WTC11 (cell line): ENCODE data around the gene OSBPL5. TPM values are rescaled to one million over a fixed set of nuclear protein-coding genes. Genes with fewer than 3 reads are reported as not detected.
A peak's percentile ranks its signal among the peaks of the same experiment; 100 is the strongest.

Source experiments
- ATAC-seq: fragments of 200-7000 bp; cut with Tn5 transposase; 2 replicates; pipeline ENCODE4 v1.10.0; 2021; ENCODE audit warnings: mild to moderate bottlenecking, moderate library complexity
- CTCF ChIA-PET: fragments of 300-600 bp; sonication (Branson Sonifier 250); formaldehyde crosslinking; loops from one replicate; lab custom pipeline; 2021; ENCODE audit warnings: antibody characterized with exemption; lab: Charles Lee
- POLR2A ChIA-PET: fragments of 350-600 bp; sonication (Branson Sonifier 250); formaldehyde crosslinking; loops from one replicate; lab custom pipeline; 2021; ENCODE audit warnings: antibody characterized with exemption; lab: Charles Lee
- DNase-seq: peaks from one replicate; pipeline ENCODE4 v3.0.0; 2021; ENCODE audit warnings: low spot score
- H3K27ac Mint-ChIP-seq: 2 replicates; pipeline ENCODE4 v1.8.0; 2021; ENCODE audit warnings: mixed read lengths
- H3K27me3 Mint-ChIP-seq: 2 replicates; pipeline ENCODE4 v1.8.0; 2021; ENCODE audit warnings: low read depth, mild to moderate bottlenecking, moderate library complexity, mixed read lengths
- H3K36me3 Mint-ChIP-seq: 2 replicates; pipeline ENCODE4 v1.8.0; 2021; ENCODE audit warnings: mixed read lengths
- H3K4me1 Mint-ChIP-seq: 2 replicates; pipeline ENCODE4 v1.8.0; 2022; ENCODE audit warnings: mixed read lengths
- H3K4me3 Mint-ChIP-seq: 2 replicates; pipeline ENCODE4 v1.8.0; 2021; ENCODE audit warnings: mild to moderate bottlenecking, moderate library complexity, mixed read lengths
- H3K9me3 Mint-ChIP-seq: 2 replicates; pipeline ENCODE4 v1.8.0; 2021; ENCODE audit warnings: mixed read lengths
- E2F1 ChIP-seq: sonication (generic); formaldehyde crosslinking; IDR thresholded peaks from 2 replicates; pipeline ENCODE4 v1.8.0; 2022; ENCODE audit warnings: mild to moderate bottlenecking, missing genetic modification reagents
- ELF4 ChIP-seq: sonication (generic); formaldehyde crosslinking; IDR thresholded peaks from 2 replicates; pipeline ENCODE4 v1.8.1; 2022; ENCODE audit warnings: low read depth, mild to moderate bottlenecking, moderate library complexity, missing genetic modification reagents
- FOXJ3 ChIP-seq: sonication (generic); formaldehyde crosslinking; IDR thresholded peaks from 2 replicates; pipeline ENCODE4 v1.9.0; 2021; ENCODE audit warnings: missing genetic modification reagents, mild to moderate bottlenecking, borderline replicate concordance
- GTF2I ChIP-seq: fragments of 250-450 bp; sonication (Bioruptor Pico); conservative IDR thresholded peaks from 2 replicates; pipeline ENCODE4 v1.4.0; 2021; ENCODE audit warnings: mild to moderate bottlenecking
- JUN ChIP-seq: sonication (generic); formaldehyde crosslinking; IDR thresholded peaks from 2 replicates; pipeline ENCODE4 v1.8.0; 2023; ENCODE audit warnings: mild to moderate bottlenecking, missing genetic modification reagents
- KAT7 ChIP-seq: sonication (generic); formaldehyde crosslinking; IDR thresholded peaks from 2 replicates; pipeline ENCODE4 v1.8.1; 2023; ENCODE audit warnings: missing genetic modification reagents, mild to moderate bottlenecking, borderline replicate concordance
- NFE2L1 ChIP-seq: sonication (generic); formaldehyde crosslinking; IDR thresholded peaks from 2 replicates; pipeline ENCODE4 v1.8.1; 2023; ENCODE audit warnings: missing genetic modification reagents
- TEAD1 ChIP-seq: sonication (generic); formaldehyde crosslinking; IDR thresholded peaks from 2 replicates; pipeline ENCODE4 v1.8.0; 2022; ENCODE audit warnings: mild to moderate bottlenecking, missing genetic modification reagents
- ZNF416 ChIP-seq: fragments of 250-450 bp; sonication (Bioruptor Pico); IDR thresholded peaks from 2 replicates; pipeline ENCODE4 v1.9.0; 2021; ENCODE audit warnings: mild to moderate bottlenecking, inconsistent platforms
- ZNF512 ChIP-seq: sonication (generic); formaldehyde crosslinking; IDR thresholded peaks from 2 replicates; pipeline ENCODE4 v1.8.1; 2022; ENCODE audit warnings: missing genetic modification reagents, borderline replicate concordance
- ZNF532 ChIP-seq: fragments of 250-450 bp; sonication (Bioruptor Pico); IDR thresholded peaks from 2 replicates; pipeline ENCODE4 v1.9.0; 2021; ENCODE audit warnings: mild to moderate bottlenecking, borderline replicate concordance
- total RNA-seq: library from RNA; stranded (reverse); gene quantifications from 3 replicates; pipeline ENCODE4 v1.2.3, GENCODE V29; 2021
- TF ChIP-seq, protein P1 (sequence below): sonication (generic); formaldehyde crosslinking; IDR thresholded peaks from 2 replicates; pipeline ENCODE4 v1.8.1; 2023; ENCODE audit warnings: mild to moderate bottlenecking, missing genetic modification reagents, moderate library complexity
- TF ChIP-seq, protein P2 (sequence below): sonication (generic); formaldehyde crosslinking; IDR thresholded peaks from 2 replicates; pipeline ENCODE4 v1.8.1; 2023; ENCODE audit warnings: mild to moderate bottlenecking, missing genetic modification reagents
- TF ChIP-seq, protein P3 (sequence below): sonication (generic); formaldehyde crosslinking; IDR thresholded peaks from 2 replicates; pipeline ENCODE4 v1.8.0; 2022; ENCODE audit warnings: mild to moderate bottlenecking, missing genetic modification reagents
- TF ChIP-seq, protein P4 (sequence below): fragments of 250-450 bp; sonication (Bioruptor Pico); IDR thresholded peaks from 2 replicates; pipeline ENCODE4 v1.8.0; 2021; ENCODE audit warnings: mild to moderate bottlenecking

Gene OSBPL5
- total RNA-seq, 1 experiment from 2014 or later, result 17.7 TPM

DNA sequence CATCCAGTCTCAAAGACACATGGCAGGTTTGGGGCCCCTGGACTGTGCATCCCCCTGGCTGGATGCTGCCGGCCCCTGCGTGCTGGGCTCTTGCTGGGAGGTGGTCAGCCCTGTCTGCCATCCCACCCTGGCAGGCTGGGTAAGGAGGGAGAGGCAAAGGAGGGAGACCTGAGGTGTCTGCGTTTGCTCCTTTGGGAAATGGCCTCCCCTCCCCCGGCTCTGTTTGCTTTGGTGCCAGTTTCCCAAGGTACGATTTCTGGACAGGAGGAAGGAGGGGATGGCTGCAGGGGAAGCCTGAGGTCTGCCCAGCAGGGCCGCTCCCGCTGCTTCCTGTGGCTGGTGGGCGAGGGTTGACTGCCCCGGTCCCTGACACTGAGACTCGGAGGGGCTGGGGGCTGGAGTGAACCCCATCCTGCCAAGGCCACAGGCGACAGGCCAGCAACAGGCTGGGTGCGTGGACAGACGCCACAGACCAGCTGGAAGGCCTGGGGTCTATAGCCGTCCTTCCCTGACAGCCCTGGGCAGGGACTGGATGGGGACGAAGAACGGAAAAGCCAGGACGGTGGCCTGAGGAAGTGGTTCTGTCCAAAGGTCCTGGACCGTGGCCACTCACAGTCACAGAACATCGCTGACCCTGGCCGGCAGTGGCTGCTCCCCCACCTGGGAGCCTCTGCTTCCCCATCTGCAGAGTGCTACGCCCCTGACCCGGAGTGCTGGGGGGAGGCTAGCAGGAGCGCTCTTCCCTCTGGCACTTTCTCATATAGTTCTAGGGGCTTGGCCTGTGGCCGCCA lies 38.0 kb downstream of the OSBPL5 start:
- Mint-ChIP-seq H3K27me3 (no peaks in the 10 kb centered on the region), H3K9me3 (peaks cover 3% of the 10 kb centered on the region), H3K36me3 (no peaks in the 10 kb centered on the region), H3K4me3 (no peak overlapping the region), H3K27ac (no peak overlapping the region), H3K4me1 (no peaks in the 10 kb centered on the region)
- no peak for TF ChIP-seq ZNF532 (CRISPR knock-in tag)
- TF ChIP-seq, protein P1, sequence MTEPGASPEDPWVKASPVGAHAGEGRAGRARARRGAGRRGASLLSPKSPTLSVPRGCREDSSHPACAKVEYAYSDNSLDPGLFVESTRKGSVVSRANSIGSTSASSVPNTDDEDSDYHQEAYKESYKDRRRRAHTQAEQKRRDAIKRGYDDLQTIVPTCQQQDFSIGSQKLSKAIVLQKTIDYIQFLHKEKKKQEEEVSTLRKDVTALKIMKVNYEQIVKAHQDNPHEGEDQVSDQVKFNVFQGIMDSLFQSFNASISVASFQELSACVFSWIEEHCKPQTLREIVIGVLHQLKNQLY (CRISPR knock-in tag), result no peak
- TF ChIP-seq, protein P2, sequence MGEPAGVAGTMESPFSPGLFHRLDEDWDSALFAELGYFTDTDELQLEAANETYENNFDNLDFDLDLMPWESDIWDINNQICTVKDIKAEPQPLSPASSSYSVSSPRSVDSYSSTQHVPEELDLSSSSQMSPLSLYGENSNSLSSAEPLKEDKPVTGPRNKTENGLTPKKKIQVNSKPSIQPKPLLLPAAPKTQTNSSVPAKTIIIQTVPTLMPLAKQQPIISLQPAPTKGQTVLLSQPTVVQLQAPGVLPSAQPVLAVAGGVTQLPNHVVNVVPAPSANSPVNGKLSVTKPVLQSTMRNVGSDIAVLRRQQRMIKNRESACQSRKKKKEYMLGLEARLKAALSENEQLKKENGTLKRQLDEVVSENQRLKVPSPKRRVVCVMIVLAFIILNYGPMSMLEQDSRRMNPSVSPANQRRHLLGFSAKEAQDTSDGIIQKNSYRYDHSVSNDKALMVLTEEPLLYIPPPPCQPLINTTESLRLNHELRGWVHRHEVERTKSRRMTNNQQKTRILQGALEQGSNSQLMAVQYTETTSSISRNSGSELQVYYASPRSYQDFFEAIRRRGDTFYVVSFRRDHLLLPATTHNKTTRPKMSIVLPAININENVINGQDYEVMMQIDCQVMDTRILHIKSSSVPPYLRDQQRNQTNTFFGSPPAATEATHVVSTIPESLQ, result no peak
- no peak for TF ChIP-seq TEAD1
- TF ChIP-seq ZNF512, result no peak
- no peak for TF ChIP-seq NFE2L1 (CRISPR knock-in tag)
- no peak for TF ChIP-seq FOXJ3
- TF ChIP-seq ZNF416 (CRISPR knock-in tag), result no peak
- TF ChIP-seq ELF4 (CRISPR knock-in tag), result no peak
- no peak for TF ChIP-seq JUN (CRISPR knock-in tag)
- no peak for TF ChIP-seq GTF2I (CRISPR knock-in tag)
- TF ChIP-seq, protein P3, sequence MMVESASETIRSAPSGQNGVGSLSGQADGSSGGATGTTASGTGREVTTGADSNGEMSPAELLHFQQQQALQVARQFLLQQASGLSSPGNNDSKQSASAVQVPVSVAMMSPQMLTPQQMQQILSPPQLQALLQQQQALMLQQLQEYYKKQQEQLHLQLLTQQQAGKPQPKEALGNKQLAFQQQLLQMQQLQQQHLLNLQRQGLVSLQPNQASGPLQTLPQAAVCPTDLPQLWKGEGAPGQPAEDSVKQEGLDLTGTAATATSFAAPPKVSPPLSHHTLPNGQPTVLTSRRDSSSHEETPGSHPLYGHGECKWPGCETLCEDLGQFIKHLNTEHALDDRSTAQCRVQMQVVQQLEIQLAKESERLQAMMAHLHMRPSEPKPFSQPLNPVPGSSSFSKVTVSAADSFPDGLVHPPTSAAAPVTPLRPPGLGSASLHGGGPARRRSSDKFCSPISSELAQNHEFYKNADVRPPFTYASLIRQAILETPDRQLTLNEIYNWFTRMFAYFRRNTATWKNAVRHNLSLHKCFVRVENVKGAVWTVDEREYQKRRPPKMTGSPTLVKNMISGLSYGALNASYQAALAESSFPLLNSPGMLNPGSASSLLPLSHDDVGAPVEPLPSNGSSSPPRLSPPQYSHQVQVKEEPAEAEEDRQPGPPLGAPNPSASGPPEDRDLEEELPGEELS (CRISPR knock-in tag), result no peak
- no peak for ATAC-seq
- POLR2A ChIA-PET, result no interaction called here
- CTCF ChIA-PET, result no interaction called here
- peak; percentile 8 for DNase-seq

GRCh38 chr11:3126207-3126865 lies 38.8 kb downstream of the OSBPL5 start:
- no peaks in the 10 kb centered on the region for H3K36me3 Mint-ChIP-seq
- TF ChIP-seq, protein P4, sequence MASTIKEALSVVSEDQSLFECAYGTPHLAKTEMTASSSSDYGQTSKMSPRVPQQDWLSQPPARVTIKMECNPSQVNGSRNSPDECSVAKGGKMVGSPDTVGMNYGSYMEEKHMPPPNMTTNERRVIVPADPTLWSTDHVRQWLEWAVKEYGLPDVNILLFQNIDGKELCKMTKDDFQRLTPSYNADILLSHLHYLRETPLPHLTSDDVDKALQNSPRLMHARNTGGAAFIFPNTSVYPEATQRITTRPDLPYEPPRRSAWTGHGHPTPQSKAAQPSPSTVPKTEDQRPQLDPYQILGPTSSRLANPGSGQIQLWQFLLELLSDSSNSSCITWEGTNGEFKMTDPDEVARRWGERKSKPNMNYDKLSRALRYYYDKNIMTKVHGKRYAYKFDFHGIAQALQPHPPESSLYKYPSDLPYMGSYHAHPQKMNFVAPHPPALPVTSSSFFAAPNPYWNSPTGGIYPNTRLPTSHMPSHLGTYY (CRISPR knock-in tag), result no peak
- TF ChIP-seq E2F1 (CRISPR knock-in tag) (no peak), FOXJ3 (no peak), KAT7 (CRISPR knock-in tag) (no peak)
- ChIA-PET CTCF (interaction anchor here (1.0 to 1.9 kb wide), 3 partner anchors 17 to 69 kb away, joined by 3 to 6 read pairs (median 3); no protein-coding TSS in a partner anchor), POLR2A (no interaction called here)
- no peak overlapping the region for H3K4me3 Mint-ChIP-seq
- H3K27me3 Mint-ChIP-seq, result no peaks in the 10 kb centered on the region
- no peaks in the 10 kb centered on the region for H3K9me3 Mint-ChIP-seq
- no peak overlapping the region for H3K27ac Mint-ChIP-seq
- DNase-seq (peak; percentile 8), ATAC-seq (no peak)
- H3K4me1 Mint-ChIP-seq, result peaks cover under 1% of the 10 kb centered on the region; the same call in 1 of the 2 replicates
